SKM-1 (cell line): ENCODE results near the gene VEZT.

Source experiments
- DNase-seq: peaks from one replicate; lab custom pipeline; 2025; ENCODE audit not compliant: unreplicated experiment; lab: John Stamatoyannopoulos, UW

Gene VEZT

DNA sequence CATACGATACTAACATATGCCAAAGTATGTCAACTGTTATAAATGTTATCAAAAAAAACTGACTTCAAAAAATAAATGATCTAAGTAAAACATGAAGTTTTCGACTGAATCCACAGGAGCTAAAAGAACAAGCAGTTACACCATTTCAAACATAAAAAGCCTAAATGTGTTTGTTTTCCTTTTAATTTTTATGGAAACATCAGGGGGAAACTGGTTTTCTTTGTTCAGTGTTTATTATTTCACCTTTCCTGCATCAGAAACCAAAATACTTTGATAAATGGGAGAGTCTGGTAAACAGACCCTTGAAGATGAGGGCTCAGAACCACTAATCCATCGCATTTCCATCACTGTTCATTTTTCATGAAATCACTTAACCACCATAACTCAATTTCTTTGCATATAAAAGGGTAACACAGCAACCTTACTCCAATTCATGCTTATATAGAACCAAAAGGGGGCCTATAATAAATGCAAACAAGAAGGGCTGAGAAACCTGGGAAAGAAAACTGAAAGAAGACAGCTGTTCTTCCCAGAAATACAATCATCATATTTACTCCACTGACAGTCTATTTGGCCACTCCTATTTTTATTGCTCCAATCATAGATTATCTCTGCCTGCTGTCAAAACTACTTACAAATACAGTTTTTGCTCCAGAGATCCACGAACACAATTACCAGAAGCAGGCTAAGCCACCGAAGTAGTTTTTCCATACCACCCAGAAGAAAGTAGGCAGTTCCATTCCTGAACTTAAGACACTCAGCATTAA, 17.3 kb upstream of the VEZT start:
- DNase-seq = no peak

DNA sequence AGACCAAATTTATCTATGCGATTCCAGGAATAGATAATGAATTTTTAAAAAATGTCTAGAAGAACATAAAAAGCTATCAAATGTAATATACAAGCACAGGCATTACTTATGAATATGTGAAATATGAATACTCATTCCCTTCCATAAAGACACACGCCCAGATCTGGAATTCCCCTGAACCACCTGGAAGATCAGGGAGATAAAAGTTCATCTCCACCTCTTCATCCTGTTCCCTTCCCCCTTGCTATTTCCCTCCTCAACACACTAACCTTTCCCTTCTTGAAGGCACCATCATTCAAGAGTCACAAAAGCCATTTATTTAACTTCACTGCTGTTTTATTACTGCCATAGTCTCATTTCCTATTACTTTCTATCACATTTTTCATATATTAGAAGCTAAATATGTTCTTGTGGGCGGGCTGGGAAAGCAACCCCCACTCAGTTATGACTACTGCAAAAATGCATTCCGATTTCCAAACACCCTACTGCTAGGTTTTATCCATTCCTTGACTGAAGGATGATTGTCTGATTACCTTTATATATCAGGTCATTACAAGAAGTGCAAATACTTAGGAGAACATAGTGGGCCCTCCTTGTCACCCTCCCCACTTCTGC, 16.4 kb upstream of the VEZT start:
- no peak for DNase-seq

GRCh38 chr12:95202691-95203486, 14.7 kb upstream of the VEZT start:
- DNase-seq = no peak

- DNase-seq = no peak
Observed at GRCh38 chr12:95203487-95204030, 14.0 kb upstream of the VEZT start.

DNA sequence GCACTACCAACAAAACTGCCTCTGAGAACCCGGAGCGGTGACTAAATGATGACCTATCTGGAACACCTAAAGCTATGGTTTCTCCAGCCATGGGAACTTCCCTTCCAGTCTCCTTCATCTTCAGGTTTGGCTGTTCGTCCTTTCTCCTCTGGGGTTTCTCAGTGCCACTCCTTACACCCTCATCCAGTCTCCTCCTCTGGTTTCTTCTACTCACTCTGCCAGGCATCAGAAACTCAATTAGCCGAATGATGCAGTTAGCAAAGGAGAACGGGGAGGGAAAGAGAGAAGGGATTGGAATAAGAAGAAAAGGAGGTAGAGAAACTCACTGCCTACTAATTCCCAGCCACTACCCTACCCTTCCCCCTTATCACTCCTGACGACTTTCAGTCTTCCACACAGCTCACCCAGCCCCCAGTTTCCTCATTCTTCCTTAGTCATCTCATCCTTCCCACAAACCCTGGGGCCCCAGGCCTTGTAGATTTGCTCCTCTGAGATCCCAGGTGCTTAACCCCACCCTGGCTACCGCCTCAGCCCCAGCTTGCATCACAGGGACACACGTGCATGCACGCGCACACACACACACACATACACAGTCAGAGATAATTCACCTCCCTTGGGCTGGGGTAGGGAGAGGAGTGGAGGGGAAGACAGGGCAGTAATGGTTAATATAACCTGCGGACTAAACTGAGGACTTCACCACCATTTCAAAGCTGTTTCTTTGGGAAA, 13.3 kb upstream of the VEZT start:
- DNase-seq = no peak

- no peak for DNase-seq
Observed at GRCh38 chr12:95205016-95205624, 12.5 kb upstream of the VEZT start.

GRCh38 chr12:95205685-95206084, 11.9 kb upstream of the VEZT start:
- no peak for DNase-seq

DNA sequence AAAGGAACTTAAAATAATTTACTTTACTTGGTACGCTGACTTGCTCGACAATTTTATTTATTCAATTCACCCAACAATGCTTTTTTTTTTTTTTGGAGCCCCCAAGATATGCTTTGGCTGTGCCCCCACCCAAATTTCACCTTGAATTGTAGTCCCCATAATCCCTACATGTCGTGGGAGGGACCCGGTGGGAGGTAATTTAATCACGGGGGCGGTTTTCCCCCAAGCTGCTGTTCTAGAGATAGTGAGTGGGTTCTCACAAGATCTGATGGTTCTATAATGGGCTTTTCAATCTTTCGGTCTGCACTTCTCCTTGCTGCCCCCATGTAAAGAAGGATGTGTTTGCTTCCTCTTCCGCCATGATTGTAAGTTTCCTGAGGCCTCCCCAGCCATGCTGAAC, 10.7 kb upstream of the VEZT start:
- DNase-seq = no peak

GRCh38 chr12:95207407-95207806, 10.2 kb upstream of the VEZT start:
- DNase-seq = no peak

DNA sequence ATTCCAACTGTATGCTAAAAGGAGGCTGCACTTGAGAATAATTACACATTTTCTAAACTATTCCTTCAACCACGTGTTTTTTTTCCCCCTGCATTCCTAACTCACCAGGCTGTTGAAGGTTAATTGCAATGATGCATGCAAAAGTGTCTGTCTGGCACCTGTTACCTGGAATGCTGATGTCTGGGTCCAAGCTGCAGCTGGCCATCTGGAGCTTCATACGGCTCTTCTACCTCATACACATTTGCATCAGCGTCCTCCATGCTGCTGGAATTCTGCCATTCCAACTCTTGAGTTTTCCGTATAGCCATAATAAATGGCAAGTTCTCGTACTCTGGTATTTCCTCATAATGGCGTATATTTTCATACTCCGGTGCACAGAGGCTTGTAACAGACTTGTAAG, 8.9 kb upstream of the VEZT start:
- no peak for DNase-seq

- DNase-seq = no peak
Observed at GRCh38 chr12:95212586-95212985, 5.0 kb upstream of the VEZT start.

DNA sequence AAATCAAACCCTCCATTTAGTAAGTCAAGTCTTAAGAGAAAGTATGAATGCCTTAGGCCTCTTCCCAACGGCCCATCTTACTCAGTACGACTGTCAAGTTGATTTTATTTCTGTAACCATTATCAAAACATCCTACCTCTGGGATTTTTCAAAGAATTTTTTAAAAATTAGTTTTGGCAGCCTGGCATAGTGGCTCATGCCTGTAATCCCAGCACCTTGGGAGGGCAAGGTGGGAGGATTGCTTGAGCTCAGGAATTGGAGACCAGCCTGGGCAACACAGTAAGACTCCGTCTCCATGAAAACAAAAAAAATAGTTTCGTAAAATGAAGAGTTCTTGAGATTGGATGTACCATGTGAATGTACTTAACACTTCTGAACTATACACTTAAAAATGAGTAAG, 4.5 kb upstream of the VEZT start:
- no peak for DNase-seq

- no peak for DNase-seq
Observed at GRCh38 chr12:95213928-95214327, 3.7 kb upstream of the VEZT start.

DNA sequence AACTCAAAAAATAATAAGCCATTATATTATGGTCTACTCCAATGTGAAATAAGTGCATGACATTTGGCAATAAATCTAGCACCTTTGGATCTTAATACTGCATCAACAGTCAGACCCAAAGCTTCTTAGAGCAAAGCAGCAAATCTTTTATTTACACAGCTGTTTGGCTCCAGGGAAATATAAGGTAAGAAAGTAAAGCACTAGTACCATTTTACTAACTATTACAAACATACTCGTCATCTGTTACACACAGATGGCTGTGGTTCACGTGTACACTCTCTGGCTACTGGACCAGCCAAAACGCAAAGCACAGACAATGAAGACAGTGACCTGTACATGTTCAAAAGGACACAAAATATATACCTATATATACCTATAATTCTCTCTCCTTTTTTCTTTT, 3.1 kb upstream of the VEZT start:
- DNase-seq = no peak

GRCh38 chr12:95215949-95216348, 1.7 kb upstream of the VEZT start:
- DNase-seq = no peak

GRCh38 chr12:95216711-95217376, 763 bp upstream of the VEZT start:
- DNase-seq = no peak

- DNase-seq = no peak
Observed at GRCh38 chr12:95218150-95219133, 835 bp downstream of the VEZT start.

GRCh38 chr12:95220190-95220589, 2.6 kb downstream of the VEZT start:
- DNase-seq = no peak

GRCh38 chr12:95220726-95221125, 3.1 kb downstream of the VEZT start:
- DNase-seq = no peak
